HG03060 (cell line): ENCODE results near the gene ERLIN1.
"Not testable (repeated sequence)": the region's sequence is repeated elsewhere in the genome, so short reads cannot be mapped to it uniquely, and the experiment has no call there.

Experiments
- ATAC-seq: cut with Tn5 transposase; IDR thresholded peaks from one replicate; pipeline ENCODE4 v1.9.1; 2021; ENCODE audit warnings: low read depth, moderate number of reproducible peaks; ENCODE audit not compliant: unreplicated experiment

ERLIN1 gene

DNA sequence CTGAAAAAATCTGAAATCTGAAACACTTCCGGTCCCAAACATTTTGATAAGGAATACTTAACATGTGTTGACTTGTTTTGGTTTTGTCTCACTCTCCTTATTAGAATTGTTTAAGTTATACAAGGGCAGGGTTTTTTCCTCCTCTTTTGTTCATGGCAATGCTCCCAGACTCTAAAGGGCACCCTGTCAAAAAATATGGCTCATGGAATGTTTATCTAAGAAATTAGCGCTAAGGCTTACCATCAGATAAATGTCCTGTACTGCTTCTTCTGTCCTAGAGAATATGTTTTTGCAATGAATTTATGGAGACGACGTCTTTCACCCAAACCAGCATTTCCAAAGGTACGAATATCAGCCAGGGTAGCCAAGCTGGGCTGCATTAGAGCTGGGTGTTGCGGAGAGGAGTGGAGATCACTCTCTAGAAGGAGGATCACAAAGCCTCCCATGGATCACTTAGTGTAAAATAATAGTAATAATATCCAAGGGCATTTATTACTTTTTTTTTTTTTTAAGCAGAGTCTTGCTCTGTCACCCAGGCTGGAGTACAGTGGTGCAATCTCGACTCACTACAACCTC is 46.8 kb downstream of the ERLIN1 start:
- ATAC-seq = no peak

DNA sequence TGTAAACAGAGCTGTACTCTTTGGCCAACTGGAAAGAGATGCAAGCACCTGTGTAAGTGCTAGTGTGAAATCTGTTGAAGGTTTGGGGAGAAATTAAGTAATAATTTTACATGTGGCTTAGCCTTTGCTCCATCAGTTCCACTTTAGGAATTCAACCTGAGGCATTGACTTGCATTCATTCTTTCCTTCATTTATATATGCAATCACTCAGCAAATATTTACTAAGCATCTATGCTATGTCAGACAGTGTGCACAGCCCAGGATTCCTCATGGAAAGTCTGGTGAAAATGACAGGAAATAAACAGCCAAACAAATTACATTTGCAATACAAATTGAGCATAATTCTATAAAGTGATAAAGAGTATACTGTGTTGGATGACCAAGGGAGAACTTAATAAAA is 50.3 kb downstream of the ERLIN1 start:
- ATAC-seq = no peak

DNA sequence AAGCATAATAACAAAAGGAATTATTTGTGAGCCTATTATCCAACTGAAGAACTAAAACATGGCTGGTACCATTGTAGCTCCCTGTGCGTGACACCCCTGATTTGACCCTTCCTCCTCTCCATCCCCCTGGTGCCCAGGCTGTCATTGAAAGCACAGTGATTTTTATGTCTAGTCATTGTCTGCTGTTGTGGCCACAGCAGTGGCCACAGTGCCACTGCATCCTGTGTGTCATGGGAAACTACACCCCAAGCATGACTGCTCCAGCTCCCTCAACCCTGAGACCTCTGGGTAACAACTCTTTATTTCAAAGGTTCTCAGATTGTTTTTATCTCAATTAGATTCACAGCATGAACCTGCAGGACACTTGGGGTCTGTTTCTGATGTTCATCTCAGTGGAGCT is 52.0 kb downstream of the ERLIN1 start:
- no peak for ATAC-seq

DNA sequence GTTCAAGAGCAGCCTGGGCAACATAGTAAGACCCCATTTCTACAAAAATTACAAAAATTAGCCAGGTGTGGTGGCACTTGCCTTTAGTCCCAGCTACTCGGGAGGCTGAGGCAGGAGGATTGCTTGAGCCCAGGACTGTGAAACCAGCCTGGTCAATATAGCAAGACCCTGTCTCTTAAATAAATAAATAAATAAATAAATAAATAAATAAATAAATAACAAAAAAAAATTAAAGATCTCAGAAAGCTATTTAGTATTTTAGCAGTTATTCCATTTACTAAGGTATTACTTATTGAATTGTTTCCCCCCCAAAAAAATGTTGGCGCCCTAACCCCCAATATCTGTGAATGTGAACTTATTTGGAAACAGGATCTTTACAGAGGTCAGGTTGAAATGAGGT is 53.4 kb downstream of the ERLIN1 start:
- no peak for ATAC-seq

DNA sequence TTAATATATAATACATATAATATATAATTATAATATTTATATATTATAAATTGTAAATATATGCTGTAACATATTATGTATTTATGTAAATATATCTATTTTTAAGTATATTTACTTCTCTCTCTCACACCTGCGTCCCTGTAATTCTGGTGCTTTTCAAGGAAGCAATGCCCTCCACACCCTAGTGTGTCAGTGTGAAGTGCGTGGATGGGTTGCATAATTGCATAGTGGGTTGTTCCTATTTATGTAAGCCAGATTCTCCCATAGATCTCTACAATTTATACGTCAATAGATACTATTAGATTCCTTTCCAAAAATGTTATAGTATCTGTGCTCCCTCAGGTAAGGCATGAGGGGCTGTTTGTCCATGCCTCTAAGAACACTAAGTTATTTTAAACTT is 54.3 kb downstream of the ERLIN1 start:
- no peak for ATAC-seq

DNA sequence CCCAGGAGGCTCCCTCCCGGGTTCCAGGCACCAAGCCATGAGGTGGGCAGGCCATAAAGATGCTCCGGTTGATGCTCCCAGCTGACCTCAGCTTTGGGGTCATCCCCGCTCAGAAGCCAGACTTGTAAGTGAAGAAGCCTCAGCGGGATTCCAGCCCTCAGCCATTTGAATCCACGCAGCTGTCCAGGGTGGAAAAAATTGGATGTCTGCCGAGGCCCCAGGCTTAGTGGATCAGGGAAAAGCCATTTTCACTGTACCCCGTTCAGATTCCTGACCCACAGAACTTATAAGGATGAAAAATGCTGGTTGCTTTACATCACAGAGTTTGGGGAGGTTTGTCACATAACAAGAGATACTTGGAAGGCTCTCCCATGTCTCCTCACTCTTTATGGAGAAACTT is 55.0 kb downstream of the ERLIN1 start:
- ATAC-seq = no peak

DNA sequence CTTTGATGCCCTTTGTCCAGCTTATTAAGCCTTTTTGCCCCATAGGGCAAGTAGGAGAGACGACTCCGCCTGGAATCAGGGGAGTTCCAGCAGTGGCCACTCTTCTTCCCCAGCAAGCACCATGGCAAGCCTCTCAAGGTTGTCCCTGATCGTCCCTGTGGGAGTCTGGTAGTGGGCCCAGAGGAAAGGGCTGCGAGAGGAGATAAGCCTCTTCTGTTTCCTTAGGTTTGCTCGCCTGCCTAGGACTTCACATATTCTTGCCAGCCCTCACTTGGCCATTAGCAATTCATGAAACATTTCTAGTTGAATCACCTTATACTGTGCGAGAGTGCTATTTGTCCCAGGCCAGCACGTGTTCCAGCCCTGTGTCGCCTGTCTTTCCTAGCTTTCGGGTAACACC is 56.4 kb downstream of the ERLIN1 start:
- no peak for ATAC-seq

DNA sequence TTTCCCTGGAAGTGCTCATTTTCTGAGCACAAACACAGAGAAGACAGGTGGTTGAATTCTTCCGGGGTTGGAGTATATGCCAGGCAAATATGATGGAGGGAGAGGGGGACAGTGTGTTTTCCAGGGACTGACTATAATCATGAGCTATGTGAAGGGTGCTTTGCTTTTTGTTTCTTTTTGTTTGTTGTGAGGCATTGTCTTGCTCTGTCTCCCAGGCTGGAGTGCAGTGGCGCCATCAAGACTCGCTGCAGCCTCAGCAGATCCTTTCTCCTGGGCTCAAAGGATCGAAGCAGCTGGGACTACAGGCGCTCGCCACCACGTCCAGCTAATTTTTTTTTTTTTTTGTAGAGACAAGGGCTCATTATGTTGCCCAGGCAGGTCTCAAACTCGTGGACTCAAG is 56.9 kb downstream of the ERLIN1 start:
- no peak for ATAC-seq

DNA sequence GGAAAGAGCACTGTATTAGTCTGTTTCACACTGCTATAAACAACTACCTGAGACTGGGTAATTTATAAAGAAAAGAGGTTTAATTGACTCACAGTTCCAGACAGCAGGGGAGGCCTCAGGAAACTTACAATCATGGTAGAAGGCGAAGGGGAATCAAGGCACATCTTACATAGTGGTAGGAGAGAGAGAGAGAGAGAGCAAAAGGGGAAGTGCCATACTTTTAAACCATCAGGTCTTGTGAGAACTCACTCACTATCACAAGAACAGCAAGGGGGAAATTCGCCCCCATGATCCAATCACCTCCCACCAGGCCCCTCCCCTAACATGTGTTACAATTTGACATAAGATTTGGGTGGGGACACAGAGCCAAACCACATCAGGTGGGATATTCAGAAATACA is 60.5 kb downstream of the ERLIN1 start:
- ATAC-seq = not testable (repeated sequence)

DNA sequence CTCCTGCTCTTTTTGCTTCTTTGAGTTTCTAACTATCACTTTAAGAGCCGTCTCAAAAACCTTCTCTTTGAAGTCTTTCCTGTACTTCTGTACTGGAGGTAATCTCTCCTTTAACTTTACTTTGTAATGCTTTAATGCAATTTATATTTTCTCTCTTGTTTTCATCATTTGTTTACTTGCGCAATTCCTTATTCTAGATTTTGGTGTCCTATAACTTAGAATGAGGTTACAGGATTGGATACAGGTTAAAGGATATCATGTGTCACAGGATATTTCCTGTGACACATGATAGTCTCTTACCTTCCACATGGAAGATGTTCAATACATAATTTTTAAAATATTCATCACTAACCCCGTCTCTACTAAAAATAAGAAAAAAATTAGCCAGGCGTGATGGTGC is 61.7 kb downstream of the ERLIN1 start:
- ATAC-seq = no peak

DNA sequence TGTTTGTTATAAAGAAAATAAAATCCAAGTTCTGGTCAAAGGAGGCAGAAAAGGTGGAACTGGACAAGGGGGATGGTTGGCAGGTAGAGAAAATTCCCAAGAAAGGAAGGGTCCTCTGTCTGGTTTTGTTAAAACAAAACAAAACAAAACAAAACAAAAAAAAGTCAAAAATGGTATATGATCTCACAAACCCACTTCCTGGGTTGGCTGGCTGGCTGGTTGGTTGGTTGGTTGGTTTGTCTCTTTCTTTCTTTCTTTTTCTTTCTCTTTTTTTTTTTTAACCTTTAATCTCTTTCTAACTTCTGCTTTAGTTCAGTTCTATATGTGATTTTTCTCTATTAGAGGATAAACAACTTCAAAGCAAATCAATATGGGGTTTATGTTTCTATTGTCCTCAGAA is 63.0 kb downstream of the ERLIN1 start:
- ATAC-seq = no peak

DNA sequence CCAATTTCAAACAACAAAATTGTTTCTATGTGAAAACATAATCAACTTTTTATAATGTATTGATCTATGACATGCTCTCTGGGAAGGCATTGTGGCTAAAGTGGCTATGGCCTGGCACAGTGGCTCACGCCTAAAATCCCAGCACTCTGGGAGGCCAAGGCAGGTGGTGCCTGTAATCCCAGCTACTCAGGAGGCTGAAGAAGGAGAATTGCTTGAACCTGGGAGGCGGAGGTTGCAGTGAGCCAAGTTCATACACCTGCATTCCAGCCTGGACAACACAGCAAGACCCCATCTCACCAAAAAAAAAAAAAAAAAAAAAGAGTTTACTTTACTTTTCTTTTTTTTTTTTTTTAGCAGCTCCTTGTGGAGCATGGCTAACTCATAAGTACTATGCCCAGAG is 65.3 kb downstream of the ERLIN1 start:
- ATAC-seq = no peak

DNA sequence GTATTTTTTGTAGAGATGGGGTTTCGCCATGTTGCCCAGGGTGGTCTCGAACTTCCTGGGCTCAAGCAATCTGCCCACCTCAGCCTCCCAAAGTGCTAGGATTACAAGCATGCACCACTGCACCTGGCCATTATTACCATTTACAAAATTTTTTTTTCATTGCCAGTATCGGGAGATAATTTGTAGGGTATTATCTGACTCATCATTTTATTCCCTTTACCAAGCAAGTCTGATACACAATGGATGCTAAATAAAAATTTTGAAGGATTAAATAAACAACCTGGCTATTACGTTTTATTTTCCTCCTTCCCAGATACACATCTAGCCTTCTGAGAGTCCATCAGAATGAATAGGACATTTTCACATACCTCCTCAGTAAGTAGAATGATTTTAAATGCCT is 66.1 kb downstream of the ERLIN1 start:
- ATAC-seq = no peak

DNA sequence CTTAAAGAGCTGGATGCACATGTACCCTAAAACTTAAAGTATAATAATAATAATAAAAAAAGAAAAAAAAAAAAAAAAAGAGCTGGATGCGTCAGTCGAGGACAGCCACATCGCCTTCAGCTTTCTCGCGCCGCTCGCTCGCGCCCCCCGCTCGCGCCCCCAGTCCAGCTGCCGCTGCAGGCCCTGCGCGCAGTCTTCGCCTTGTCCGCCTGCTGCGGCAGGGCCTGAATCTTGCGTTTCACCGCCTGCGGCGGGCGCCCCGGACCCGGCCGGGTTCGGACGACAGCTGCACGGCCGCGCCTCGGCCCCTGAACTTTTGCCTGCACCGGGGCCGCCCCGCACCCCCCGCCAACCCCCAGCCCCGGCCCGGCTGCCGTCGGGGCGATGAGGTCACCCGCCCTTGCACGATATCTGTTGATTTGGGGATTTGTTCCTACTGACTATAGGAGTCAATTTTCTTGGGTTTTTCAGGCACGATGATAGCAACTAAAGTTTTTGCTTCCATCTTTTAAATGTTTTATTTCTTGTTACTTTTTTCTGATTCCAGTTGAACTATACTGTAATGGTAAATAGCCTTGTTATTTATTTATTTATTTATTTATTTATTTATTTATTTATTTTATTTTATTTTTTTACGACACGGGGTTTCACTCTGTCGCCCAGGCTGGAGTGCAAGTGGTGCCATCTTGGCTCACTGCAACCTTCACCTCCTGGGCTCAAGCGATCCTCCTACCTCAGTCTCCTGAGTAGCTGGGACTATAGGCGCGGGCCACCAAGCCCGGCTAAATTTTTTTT is 70.7 kb downstream of the ERLIN1 start:
- ATAC-seq = no peak

DNA sequence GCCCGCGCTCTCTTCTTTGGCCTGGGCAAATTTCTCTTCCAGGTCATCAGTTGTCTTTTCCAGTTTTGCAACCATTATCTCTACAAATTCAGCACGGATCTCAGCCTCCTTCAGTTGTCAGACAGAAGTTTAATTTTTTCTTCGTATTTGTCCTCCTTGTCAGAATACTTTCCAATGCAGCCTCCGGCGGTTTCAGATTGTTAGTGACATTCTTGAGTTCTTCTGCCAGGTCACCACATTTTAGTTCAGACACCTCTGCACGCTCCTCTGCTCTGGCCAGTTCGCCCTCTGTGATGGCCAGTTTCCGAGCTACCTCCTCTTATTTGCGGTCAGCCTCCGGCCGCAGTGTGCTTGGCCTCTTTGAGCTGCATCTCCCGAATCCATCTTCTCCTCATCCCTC is 71.4 kb downstream of the ERLIN1 start:
- ATAC-seq = no peak

DNA sequence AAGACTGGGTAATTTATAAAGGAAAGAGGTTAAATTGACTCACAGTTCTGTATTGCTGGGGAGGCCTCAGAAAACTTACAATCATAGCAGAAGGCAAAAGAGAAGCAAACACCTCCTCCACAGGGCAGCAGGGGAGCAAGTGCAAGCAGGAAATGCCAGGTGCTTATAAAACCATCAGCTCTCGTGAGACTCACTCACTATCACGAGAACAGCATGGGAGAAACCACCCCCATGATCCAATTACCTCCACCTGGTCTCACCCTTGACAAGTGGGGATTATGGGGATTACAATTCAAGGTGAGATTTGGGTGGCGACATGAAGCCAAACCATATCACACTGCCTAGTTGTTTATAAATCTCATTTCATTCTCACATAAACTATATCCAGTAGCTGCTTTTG is 76.2 kb downstream of the ERLIN1 start:
- ATAC-seq = no peak

DNA sequence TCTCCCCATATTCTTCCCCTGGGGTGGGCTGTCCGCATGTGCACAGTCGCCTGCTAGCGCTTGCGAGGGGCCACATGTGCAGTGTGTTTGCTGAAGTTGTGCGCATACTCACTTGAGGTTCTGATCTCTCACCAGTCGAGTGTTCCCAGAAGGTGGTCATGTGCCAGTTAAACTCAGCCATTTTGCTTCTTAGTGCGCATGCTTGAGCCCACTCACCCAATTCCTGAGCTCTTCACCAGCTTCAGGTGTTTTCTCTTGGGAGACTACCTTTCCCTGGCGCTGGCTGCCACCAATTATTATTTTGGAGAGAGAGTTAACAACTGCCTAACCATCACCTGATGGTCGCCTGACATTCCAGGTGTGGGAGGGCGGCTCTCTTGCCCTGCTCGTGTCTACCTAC is 79.0 kb downstream of the ERLIN1 start:
- ATAC-seq = no peak

DNA sequence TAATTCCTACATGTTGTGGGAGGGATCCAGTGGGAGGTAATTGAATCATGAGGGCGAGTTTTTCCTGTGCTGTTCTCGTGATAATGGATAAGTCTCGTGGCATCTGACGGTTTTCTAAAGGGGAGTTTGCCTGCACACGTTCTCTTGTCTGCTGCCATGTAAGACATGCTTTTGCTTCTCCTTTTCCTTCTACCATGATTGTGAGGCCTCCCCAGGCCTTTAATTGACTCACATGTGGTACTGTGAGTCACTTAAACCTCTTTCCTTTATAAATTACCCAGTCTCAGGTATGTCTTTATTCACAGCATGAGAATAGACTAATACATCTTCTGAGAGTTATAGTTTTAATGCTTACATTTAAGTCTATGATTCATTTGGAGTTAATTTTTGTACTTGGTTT is 81.5 kb downstream of the ERLIN1 start:
- ATAC-seq = no peak

DNA sequence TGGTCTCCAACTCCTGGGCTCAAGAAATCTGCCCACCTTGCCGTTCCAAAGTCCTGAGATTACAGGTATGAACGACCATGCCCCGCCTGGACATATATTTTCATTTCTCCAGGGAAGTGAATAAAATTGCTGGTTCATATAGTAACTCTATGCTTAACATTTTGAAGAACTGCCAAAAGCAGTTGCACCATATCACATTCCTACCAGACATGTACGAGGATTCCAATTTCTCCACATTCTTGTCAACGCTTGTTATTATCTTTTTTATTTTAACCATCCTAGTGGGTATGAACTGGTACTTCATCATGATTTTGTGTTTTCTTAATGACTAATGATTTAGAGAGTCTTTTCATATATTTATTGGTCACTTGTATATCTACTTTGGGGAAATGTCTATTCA is 82.2 kb downstream of the ERLIN1 start:
- ATAC-seq = no peak

DNA sequence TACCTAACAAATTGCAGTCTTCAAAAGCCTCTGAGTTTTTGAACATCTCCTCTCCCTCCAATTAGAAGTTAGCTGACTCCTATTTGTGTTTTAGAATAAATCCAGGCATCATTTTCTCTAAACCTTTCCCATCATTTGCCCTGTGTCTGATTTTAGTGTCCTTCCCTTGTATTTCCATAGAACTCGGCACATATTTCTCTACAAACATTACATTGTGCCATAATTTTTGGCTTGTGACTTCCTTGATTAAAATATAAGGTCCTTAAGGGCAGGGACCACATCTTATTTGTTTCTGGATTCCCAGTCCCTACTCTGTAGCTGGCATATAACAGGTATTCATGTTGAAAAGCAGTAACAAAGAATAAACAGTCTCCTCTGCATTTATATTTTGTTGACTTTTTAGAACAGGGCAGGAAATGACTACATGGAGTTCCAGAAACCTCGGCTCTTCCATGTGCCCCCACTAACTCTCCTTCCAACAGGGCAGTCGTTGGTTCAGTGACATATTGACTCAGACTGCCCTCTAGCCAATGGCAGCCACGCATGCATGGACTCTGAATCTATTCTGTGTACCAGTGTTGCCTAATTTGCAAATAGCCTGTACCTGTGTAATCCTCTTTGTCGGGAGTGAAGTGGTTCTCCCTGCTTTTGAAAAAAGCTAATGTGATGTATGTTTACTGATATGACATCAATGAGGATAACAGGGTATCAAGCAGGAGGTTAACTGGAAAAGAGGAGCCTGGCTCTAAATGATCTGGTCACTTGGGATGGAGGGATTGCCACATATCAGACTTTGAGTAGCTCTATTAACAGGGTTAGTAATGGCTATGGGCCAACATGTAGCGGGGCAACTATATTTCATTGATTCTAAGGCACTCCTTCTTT is 84.4 kb downstream of the ERLIN1 start:
- no peak for ATAC-seq

DNA sequence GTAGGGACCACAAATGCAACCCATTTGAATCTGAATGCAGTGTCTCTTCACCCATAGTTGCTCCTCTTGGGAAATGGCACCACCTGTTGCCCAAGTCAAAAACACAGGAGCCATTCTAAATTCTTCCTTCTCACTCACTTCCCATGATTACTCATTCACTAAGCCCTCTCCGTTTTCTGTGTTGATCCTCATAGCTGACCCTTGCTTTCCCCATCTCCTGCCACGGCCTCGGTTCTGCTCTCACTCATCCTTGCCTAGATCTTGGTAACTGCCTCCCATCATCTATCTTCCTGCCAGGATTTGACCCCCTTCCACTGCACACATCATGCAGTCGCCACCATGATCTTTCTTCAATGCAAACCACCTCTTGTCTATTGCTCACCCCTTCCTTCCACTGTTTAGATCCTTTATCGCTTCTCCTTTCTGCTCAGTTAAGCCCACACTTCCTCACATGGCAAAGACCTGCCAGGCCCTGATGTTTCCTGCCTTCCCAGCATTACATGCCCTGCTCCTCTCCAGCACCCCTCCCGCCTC is 85.1 kb downstream of the ERLIN1 start:
- ATAC-seq = no peak
